ENCODE results near the gene RHOH. TPM values are rescaled to one million over a fixed set of nuclear protein-coding genes. Genes with fewer than 3 reads are reported as not detected.
"Not testable (repeated sequence)": the region's sequence is repeated elsewhere in the genome, so short reads cannot be mapped to it uniquely, and the experiment has no call there.

Gene RHOH
- total RNA-seq, 1 donor from 2014 or later = 158 TPM

GRCh38 chr4:40255393-40256281, 58.8 kb downstream of the RHOH start:
- intact Hi-C loops (cut with micrococcal nuclease) = loop anchor here (1.0 to 2.0 kb wide), 3 partner anchors 9 to 50 kb away; no protein-coding TSS in a partner anchor

GRCh38 chr4:40256329-40256728, 59.5 kb downstream of the RHOH start:
- intact Hi-C loops (cut with micrococcal nuclease) = no loop called here

- intact Hi-C loops (cut with micrococcal nuclease) = no loop called here
Measured at GRCh38 chr4:40256817-40257216, 60.0 kb downstream of the RHOH start.

GRCh38 chr4:40258627-40259026, 61.8 kb downstream of the RHOH start:
- intact Hi-C loops (cut with micrococcal nuclease) = loop anchor here (1.0 kb wide), 1 partner anchor 26 kb away; no protein-coding TSS in a partner anchor

GRCh38 chr4:40261231-40262076, 64.6 kb downstream of the RHOH start:
- intact Hi-C loops (cut with micrococcal nuclease) = no loop called here

GRCh38 chr4:40262077-40262528, 65.3 kb downstream of the RHOH start:
- intact Hi-C loops (cut with micrococcal nuclease) = no loop called here

GRCh38 chr4:40262861-40263260, 66.0 kb downstream of the RHOH start:
- intact Hi-C loops (cut with micrococcal nuclease) = no loop called here

- intact Hi-C loops (cut with micrococcal nuclease) = no loop called here
Measured at GRCh38 chr4:40264497-40264896, 67.7 kb downstream of the RHOH start.

GRCh38 chr4:40264995-40265909, 68.4 kb downstream of the RHOH start:
- intact Hi-C loops (cut with micrococcal nuclease) = no loop called here

GRCh38 chr4:40265910-40266274, 69.1 kb downstream of the RHOH start:
- intact Hi-C loops (cut with micrococcal nuclease) = no loop called here

GRCh38 chr4:40269133-40269532, 72.3 kb downstream of the RHOH start:
- intact Hi-C loops (cut with micrococcal nuclease) = no loop called here

GRCh38 chr4:40270609-40271008, 73.8 kb downstream of the RHOH start:
- intact Hi-C loops (cut with micrococcal nuclease) = no loop called here

- intact Hi-C loops (cut with micrococcal nuclease) = no loop called here
Measured at GRCh38 chr4:40275065-40275730, 78.4 kb downstream of the RHOH start.

GRCh38 chr4:40276546-40276945, 79.7 kb downstream of the RHOH start:
- intact Hi-C loops (cut with micrococcal nuclease) = no loop called here

GRCh38 chr4:40280586-40280985, 83.8 kb downstream of the RHOH start:
- intact Hi-C loops (cut with micrococcal nuclease) = loop anchor here (2.0 kb wide), 1 partner anchor 26 kb away; no protein-coding TSS in a partner anchor

GRCh38 chr4:40281099-40281498, 84.3 kb downstream of the RHOH start:
- intact Hi-C loops (cut with micrococcal nuclease) = loop anchor here (2.0 kb wide), 1 partner anchor 26 kb away; no protein-coding TSS in a partner anchor

GRCh38 chr4:40281913-40282312, 85.1 kb downstream of the RHOH start:
- intact Hi-C loops (cut with micrococcal nuclease) = loop anchor here (2.0 kb wide), 1 partner anchor 27 kb away; no protein-coding TSS in a partner anchor

- intact Hi-C loops (cut with micrococcal nuclease) = not testable (repeated sequence)
Measured at GRCh38 chr4:40282857-40283256, 86.0 kb downstream of the RHOH start.

- intact Hi-C loops (cut with micrococcal nuclease) = no loop called here
Measured at GRCh38 chr4:40283413-40283812, 86.6 kb downstream of the RHOH start.

GRCh38 chr4:40283968-40284367, 87.1 kb downstream of the RHOH start:
- intact Hi-C loops (cut with micrococcal nuclease) = loop anchor here (1.0 kb wide), 2 partner anchors 25 to 26 kb away; no protein-coding TSS in a partner anchor

Measured in T-helper 1 cell treated with Interleukin-12 subunit alpha and Interleukin-12 subunit beta and Interleukin-4 antibody, amounts not matched to agents 30 ng/mL and 1 ng/mL, for 36 hours (primary cell).